GM19023 (cell line): Measurements from ENCODE around the gene DSC3.
A peak's percentile ranks its signal among the peaks of the same experiment; 100 is the strongest.

Source experiments
- ATAC-seq: cut with Tn5 transposase; IDR thresholded peaks from one replicate; pipeline ENCODE4 v1.9.1; 2021; ENCODE audit warnings: mild to moderate bottlenecking, moderate library complexity; ENCODE audit not compliant: unreplicated experiment

Gene DSC3

GRCh38 chr18:31042406-31043181 lies at the start of gene DSC3:
DSC3 (minus strand) TSS chr18:31042742; CDS start chr18:31042660, 82 bp downstream.
- no peak for ATAC-seq

- ATAC-seq: no peak
These were observed 48.8 kb upstream of the DSC3 start for GRCh38 chr18:31091350-31091749.

- ATAC-seq: no peak
These were observed 46.0 kb upstream of the DSC3 start for GRCh38 chr18:31088532-31088931.

- no peak for ATAC-seq
These were observed 37.4 kb upstream of the DSC3 start for GRCh38 chr18:31079973-31080372.

- no peak for ATAC-seq
These were observed 35.3 kb upstream of the DSC3 start for GRCh38 chr18:31077878-31078277.

GRCh38 chr18:31072175-31072574 lies 29.6 kb upstream of the DSC3 start:
- no peak for ATAC-seq

GRCh38 chr18:31070206-31070605 lies 27.7 kb upstream of the DSC3 start:
- no peak for ATAC-seq

GRCh38 chr18:31066266-31066665 lies 23.7 kb upstream of the DSC3 start:
- ATAC-seq: no peak

GRCh38 chr18:31065036-31065773 lies 22.7 kb upstream of the DSC3 start:
- no peak for ATAC-seq

- peak; percentile 90 for ATAC-seq
These were observed 21.6 kb upstream of the DSC3 start for GRCh38 chr18:31064130-31064529.

GRCh38 chr18:31061945-31062344 lies 19.4 kb upstream of the DSC3 start:
- no peak for ATAC-seq

GRCh38 chr18:31058897-31059296 lies 16.4 kb upstream of the DSC3 start:
- no peak for ATAC-seq

- no peak for ATAC-seq
These were observed 15.4 kb upstream of the DSC3 start for GRCh38 chr18:31057917-31058316.

- no peak for ATAC-seq
These were observed 14.5 kb upstream of the DSC3 start for GRCh38 chr18:31057051-31057450.

- ATAC-seq: no peak
These were observed 13.8 kb upstream of the DSC3 start for GRCh38 chr18:31056296-31056695.

- ATAC-seq: no peak
These were observed 8.1 kb upstream of the DSC3 start for GRCh38 chr18:31050635-31051034.

- no peak for ATAC-seq
These were observed 6.6 kb upstream of the DSC3 start for GRCh38 chr18:31049189-31049588.

GRCh38 chr18:31048216-31048615 lies 5.7 kb upstream of the DSC3 start:
- ATAC-seq: no peak

- ATAC-seq: no peak
These were observed 4.4 kb upstream of the DSC3 start for GRCh38 chr18:31046916-31047315.

GRCh38 chr18:31045599-31045998 lies 3.1 kb upstream of the DSC3 start:
- no peak for ATAC-seq

- ATAC-seq: no peak
These were observed 2.4 kb upstream of the DSC3 start for GRCh38 chr18:31044926-31045325.

GRCh38 chr18:31043709-31044108 lies 1.2 kb upstream of the DSC3 start:
- no peak for ATAC-seq
